ENCODE measurements around the gene OR51M1. TPM values are rescaled to one million over a fixed set of nuclear protein-coding genes. Genes with fewer than 3 reads are reported as not detected.
A peak's percentile ranks its signal among the peaks of the same experiment; 100 is the strongest.
"Not testable (repeated sequence)": the region's sequence is repeated elsewhere in the genome, so short reads cannot be mapped to it uniquely, and the experiment has no call there.

Gene OR51M1
- total and polyA plus RNA-seq, 5 donors from 2014 or later: not detected

DNA sequence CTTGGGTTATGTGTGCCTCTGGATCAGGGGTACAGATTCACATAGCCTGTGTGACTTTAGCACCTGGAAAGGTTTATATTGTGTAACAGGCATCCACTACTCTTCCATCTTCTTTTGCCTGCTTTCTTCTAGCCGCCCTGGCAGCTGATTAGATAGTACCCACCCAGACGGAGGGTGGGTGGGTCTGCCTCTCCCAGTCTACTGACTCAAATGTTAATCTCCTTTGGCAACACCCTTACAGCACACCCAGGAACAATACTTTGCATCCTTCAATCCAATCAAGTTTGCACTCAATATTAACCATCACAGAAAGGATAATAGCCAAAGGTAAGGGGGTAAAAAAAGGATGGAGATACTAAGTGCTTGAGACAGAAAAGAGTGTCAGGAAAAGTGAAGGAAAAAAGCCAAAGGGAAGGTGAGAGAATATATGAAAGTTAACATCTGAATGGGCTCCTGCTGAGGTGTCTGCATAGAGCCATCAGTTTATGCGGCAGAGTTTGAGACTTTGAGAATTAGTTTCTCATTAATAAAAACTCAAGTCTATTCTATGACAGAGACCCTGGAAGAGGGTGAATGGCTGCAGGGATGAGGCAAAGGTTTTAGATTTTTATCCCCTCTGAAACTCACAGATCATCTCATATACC is 34.9 kb upstream of the OR51M1 start:
- Histone ChIP-seq H3K9me3 (ENCODE audit: control insufficient read depth in 2 of 2, low read length in 2 of 2) (no peaks in the 10 kb centered on the region), H3K4me1 (ENCODE audit: control insufficient read depth, insufficient read depth, low read length, poor library complexity, severe bottlenecking) (no peaks in the 10 kb centered on the region), H3K36me3 (ENCODE audit: control insufficient read depth, insufficient read depth, low read length) (no peaks in the 10 kb centered on the region), H3K27me3 (ENCODE audit: control insufficient read depth, insufficient read depth, low read length) (no peaks in the 10 kb centered on the region), H3K27ac (ENCODE audit: insufficient read depth, low read length, poor library complexity, severe bottlenecking) (no peak overlapping the region), H3K4me3 (ENCODE audit: low read depth, low read length) (no peak overlapping the region)
- DNase-seq (no peak), ATAC-seq (ENCODE audit: low read depth in 2 of 2) (no peak)
- no peaks in the 10 kb centered on the region for H3K36me3 Mint-ChIP-seq
- H3K27ac Mint-ChIP-seq: no peak overlapping the region
- peak overlapping the region in 1 of 4 donors; percentile 2 for H3K4me3 Mint-ChIP-seq
- peaks cover 0 to 4% (median 0%) of the 10 kb centered on the region in 7 donors for H3K9me3 Mint-ChIP-seq
- H3K27me3 Mint-ChIP-seq: no peaks in the 10 kb centered on the region
- no peaks in the 10 kb centered on the region for H3K4me1 Mint-ChIP-seq

DNA sequence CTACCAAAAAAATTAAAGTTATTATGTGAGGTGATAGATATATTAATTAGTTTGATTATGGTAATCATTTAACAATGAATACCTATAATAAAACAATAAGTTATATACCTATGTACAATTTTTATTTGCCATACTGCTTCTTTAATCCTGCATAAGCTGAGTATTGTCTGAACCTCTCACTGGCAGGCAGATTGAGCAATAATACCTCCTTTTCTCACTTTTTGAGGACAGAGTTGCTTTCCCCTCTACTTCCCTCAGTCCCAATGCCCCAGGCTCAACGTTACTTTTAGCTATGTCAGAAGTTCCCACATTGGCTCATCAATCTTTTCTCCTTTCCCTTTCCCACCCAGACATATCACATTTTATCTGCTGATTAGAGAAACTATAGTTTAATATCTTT is 34.1 kb upstream of the OR51M1 start:
- H3K9me3 Mint-ChIP-seq: peaks cover 0 to 4% (median 0%) of the 10 kb centered on the region in 7 donors
- H3K36me3 Mint-ChIP-seq: no peaks in the 10 kb centered on the region
- DNase-seq (no peak), ATAC-seq (ENCODE audit: low read depth in 2 of 2) (no peak)
- Histone ChIP-seq H3K27ac (ENCODE audit: insufficient read depth, low read length, poor library complexity, severe bottlenecking) (no peak overlapping the region), H3K9me3 (ENCODE audit: control insufficient read depth in 2 of 2, low read length in 2 of 2) (no peaks in the 10 kb centered on the region), H3K36me3 (ENCODE audit: control insufficient read depth, insufficient read depth, low read length) (no peaks in the 10 kb centered on the region), H3K4me3 (ENCODE audit: low read depth, low read length) (no peak overlapping the region), H3K27me3 (ENCODE audit: control insufficient read depth, insufficient read depth, low read length) (no peaks in the 10 kb centered on the region), H3K4me1 (ENCODE audit: control insufficient read depth, insufficient read depth, low read length, poor library complexity, severe bottlenecking) (no peaks in the 10 kb centered on the region)
- no peak overlapping the region for H3K4me3 Mint-ChIP-seq
- no peaks in the 10 kb centered on the region for H3K27me3 Mint-ChIP-seq
- no peak overlapping the region for H3K27ac Mint-ChIP-seq
- H3K4me1 Mint-ChIP-seq: no peaks in the 10 kb centered on the region

DNA sequence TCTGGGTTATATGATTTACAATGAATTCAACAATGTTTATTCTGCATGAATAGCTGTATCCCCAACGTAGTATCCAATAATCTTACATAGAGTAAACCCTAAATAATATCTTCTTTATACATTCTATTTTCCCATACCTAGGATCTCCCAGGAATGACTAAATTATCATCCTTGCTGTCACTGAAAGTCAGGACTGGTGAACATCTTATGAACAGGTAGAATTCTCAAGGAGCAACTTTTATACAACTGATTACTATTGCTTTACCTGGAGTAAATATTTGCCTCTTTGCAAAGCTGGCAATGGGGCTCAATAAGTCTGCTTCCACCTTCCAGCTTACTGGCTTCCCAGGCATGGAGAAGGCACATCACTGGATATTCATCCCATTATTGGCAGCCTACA is 32.4 kb upstream of the OR51M1 start, which contains the start of gene OR51B6:
TSS of gene OR51B6 (plus strand) at position 301 of the 400 bp plus-strand sequence. CDS start at position 301, 0 bp downstream.
- no peaks in the 10 kb centered on the region for H3K27me3 Mint-ChIP-seq
- H3K27ac ChIP-seq (ENCODE audit: insufficient read depth, low read length, poor library complexity, severe bottlenecking): no peak within 1 kb of the TSS
- ATAC-seq (ENCODE audit: low read depth in 2 of 2) (no peak), DNase-seq (no peak)
- H3K4me3 ChIP-seq (ENCODE audit: low read depth, low read length): no peak within 1 kb of the TSS
- H3K27ac Mint-ChIP-seq: peak within 1 kb of the TSS in 1 of 3 donors; percentile 49
- no peaks in the 10 kb centered on the region for H3K9me3 ChIP-seq (ENCODE audit: control insufficient read depth in 2 of 2, low read length in 2 of 2)
- H3K4me3 Mint-ChIP-seq: no peak within 1 kb of the TSS
- H3K36me3 Mint-ChIP-seq: no peaks in the 10 kb centered on the region
- H3K4me1 Mint-ChIP-seq: no peaks in the 10 kb centered on the region
- H3K4me1 ChIP-seq (ENCODE audit: control insufficient read depth, insufficient read depth, low read length, poor library complexity, severe bottlenecking): no peaks in the 10 kb centered on the region
- no peaks in the 10 kb centered on the region for H3K36me3 ChIP-seq (ENCODE audit: control insufficient read depth, insufficient read depth, low read length)
- peaks cover 0 to 4% (median 0%) of the 10 kb centered on the region in 7 donors for H3K9me3 Mint-ChIP-seq
- no peaks in the 10 kb centered on the region for H3K27me3 ChIP-seq (ENCODE audit: control insufficient read depth, insufficient read depth, low read length)

DNA sequence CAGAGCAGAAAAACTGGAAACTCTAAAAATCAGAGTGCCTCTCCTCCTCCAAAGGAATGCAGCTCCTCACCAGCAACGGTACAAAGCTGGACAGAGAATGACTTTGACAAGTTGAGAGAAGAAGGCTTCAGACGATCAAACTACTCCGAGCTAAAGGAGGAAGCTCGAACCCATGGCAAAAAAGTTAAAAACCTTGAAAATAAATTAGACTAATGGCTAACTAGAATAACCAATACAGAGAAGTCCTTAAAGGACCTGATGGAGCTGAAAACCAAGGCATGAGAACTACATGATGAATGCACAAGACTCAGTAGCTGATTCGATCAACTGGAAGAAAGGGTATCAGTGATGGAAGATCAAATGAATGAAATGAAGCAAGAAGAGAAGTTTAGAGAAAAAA is 27.6 kb upstream of the OR51M1 start:
- not testable (repeated sequence) for H3K9me3 Mint-ChIP-seq; H3K9me3 ChIP-seq (ENCODE audit: control insufficient read depth in 2 of 2, low read length in 2 of 2); H3K4me1 Mint-ChIP-seq; H3K27ac ChIP-seq (ENCODE audit: insufficient read depth, low read length, poor library complexity, severe bottlenecking); H3K36me3 Mint-ChIP-seq; H3K27me3 Mint-ChIP-seq; DNase-seq; ATAC-seq (ENCODE audit: low read depth in 2 of 2); H3K27me3 ChIP-seq (ENCODE audit: control insufficient read depth, insufficient read depth, low read length); H3K4me1 ChIP-seq (ENCODE audit: control insufficient read depth, insufficient read depth, low read length, poor library complexity, severe bottlenecking); H3K27ac Mint-ChIP-seq; H3K36me3 ChIP-seq (ENCODE audit: control insufficient read depth, insufficient read depth, low read length); H3K4me3 Mint-ChIP-seq; H3K4me3 ChIP-seq (ENCODE audit: low read depth, low read length)

DNA sequence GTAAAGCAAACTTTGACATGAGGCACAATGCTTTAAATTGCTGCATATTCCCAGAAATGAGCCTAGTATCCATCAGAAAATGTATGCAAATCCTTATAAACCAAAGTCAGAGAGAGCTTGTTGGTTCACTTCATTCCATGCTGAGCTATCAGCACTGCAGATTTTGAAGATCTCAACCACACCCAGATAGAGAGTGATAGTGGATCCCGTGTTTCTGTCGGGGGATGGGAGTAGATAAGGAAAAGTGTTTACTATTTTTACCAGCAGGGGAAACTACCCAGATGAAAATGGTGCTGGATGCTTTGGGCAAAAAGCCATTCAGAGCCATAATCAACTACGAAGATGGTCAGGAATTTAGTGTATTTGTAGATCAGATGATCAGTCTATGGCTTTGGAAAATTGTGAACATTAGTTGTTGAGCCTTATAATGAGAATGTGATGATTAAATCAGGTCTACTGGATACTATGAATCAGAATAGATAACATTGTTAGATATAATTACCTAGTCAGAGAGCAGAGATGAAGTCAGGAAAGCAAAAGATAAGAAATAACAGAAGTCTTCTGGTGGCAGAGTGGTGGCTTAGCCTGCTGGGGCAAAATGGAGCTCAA is 21.5 kb upstream of the OR51M1 start:
- DNase-seq (no peak), ATAC-seq (ENCODE audit: low read depth in 2 of 2) (no peak)
- Histone ChIP-seq H3K9me3 (ENCODE audit: control insufficient read depth in 2 of 2, low read length in 2 of 2) (no peaks in the 10 kb centered on the region), H3K4me3 (ENCODE audit: low read depth, low read length) (no peak overlapping the region), H3K36me3 (ENCODE audit: control insufficient read depth, insufficient read depth, low read length) (no peaks in the 10 kb centered on the region), H3K27ac (ENCODE audit: insufficient read depth, low read length, poor library complexity, severe bottlenecking) (no peak overlapping the region), H3K27me3 (ENCODE audit: control insufficient read depth, insufficient read depth, low read length) (no peaks in the 10 kb centered on the region), H3K4me1 (ENCODE audit: control insufficient read depth, insufficient read depth, low read length, poor library complexity, severe bottlenecking) (no peaks in the 10 kb centered on the region)
- Mint-ChIP-seq H3K9me3 (peaks cover 0 to 7% (median 2%) of the 10 kb centered on the region in 7 donors), H3K27me3 (peaks cover 11% of the 10 kb centered on the region), H3K4me3 (no peak overlapping the region), H3K27ac (no peak overlapping the region), H3K36me3 (no peaks in the 10 kb centered on the region), H3K4me1 (no peaks in the 10 kb centered on the region)

DNA sequence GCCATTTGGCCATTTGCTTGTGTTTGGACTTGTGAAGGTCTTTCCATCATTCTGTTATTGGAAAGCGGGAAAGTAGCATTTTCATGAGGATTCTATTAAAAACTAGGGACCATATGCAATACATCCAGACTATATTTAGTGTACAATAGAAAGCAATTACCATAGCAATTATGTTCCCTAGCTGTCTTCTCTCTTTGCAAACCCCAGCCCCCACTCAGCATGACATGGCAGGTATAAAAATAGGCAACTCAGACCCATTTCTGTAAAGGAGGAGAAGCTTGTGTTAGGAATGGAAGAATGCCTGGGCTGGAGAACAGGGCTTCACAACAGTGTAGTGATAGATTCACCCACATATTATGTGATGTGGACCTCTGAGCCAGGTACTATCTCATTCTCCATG is 19.9 kb upstream of the OR51M1 start:
- Histone ChIP-seq H3K4me3 (ENCODE audit: low read depth, low read length) (no peak overlapping the region), H3K27me3 (ENCODE audit: control insufficient read depth, insufficient read depth, low read length) (no peaks in the 10 kb centered on the region), H3K36me3 (ENCODE audit: control insufficient read depth, insufficient read depth, low read length) (no peaks in the 10 kb centered on the region), H3K4me1 (ENCODE audit: control insufficient read depth, insufficient read depth, low read length, poor library complexity, severe bottlenecking) (no peaks in the 10 kb centered on the region), H3K9me3 (ENCODE audit: control insufficient read depth in 2 of 2, low read length in 2 of 2) (no peaks in the 10 kb centered on the region), H3K27ac (ENCODE audit: insufficient read depth, low read length, poor library complexity, severe bottlenecking) (no peak overlapping the region)
- Mint-ChIP-seq H3K36me3 (no peaks in the 10 kb centered on the region), H3K27ac (no peak overlapping the region), H3K9me3 (peaks cover 0 to 7% (median 2%) of the 10 kb centered on the region in 7 donors), H3K4me1 (no peaks in the 10 kb centered on the region), H3K4me3 (no peak overlapping the region), H3K27me3 (peaks cover 11% of the 10 kb centered on the region)
- DNase-seq (no peak), ATAC-seq (ENCODE audit: low read depth in 2 of 2) (no peak)

DNA sequence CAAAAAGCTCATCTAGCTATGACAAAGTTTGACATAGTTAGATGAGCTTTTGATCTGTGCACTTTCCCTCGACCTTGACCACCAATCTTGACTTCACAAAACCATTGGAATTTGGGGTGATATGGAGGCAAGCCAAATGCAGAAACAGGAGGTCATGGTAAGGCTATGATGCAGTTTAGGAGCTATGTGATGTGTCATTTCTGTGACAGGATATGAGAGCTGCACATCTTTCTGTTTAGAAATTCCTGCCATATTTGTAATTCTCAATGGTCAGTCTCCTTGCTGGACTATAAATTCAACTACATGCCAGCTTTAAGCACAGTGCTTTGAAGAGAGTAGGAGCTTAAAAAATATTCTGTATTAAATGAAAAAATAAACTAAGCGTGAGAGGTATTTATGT is 19.4 kb upstream of the OR51M1 start:
- no peaks in the 10 kb centered on the region for H3K27me3 ChIP-seq (ENCODE audit: control insufficient read depth, insufficient read depth, low read length)
- Mint-ChIP-seq H3K4me3 (no peak overlapping the region), H3K36me3 (no peaks in the 10 kb centered on the region), H3K27me3 (peaks cover 11% of the 10 kb centered on the region), H3K27ac (no peak overlapping the region), H3K4me1 (no peaks in the 10 kb centered on the region), H3K9me3 (peaks cover 0 to 6% (median 0%) of the 10 kb centered on the region in 7 donors)
- H3K9me3 ChIP-seq (ENCODE audit: control insufficient read depth in 2 of 2, low read length in 2 of 2): no peaks in the 10 kb centered on the region
- H3K4me3 ChIP-seq (ENCODE audit: low read depth, low read length): no peak overlapping the region
- no peak for ATAC-seq (ENCODE audit: low read depth in 2 of 2)
- H3K27ac ChIP-seq (ENCODE audit: insufficient read depth, low read length, poor library complexity, severe bottlenecking): no peak overlapping the region
- H3K4me1 ChIP-seq (ENCODE audit: control insufficient read depth, insufficient read depth, low read length, poor library complexity, severe bottlenecking): no peaks in the 10 kb centered on the region
- no peak for DNase-seq
- no peaks in the 10 kb centered on the region for H3K36me3 ChIP-seq (ENCODE audit: control insufficient read depth, insufficient read depth, low read length)

DNA sequence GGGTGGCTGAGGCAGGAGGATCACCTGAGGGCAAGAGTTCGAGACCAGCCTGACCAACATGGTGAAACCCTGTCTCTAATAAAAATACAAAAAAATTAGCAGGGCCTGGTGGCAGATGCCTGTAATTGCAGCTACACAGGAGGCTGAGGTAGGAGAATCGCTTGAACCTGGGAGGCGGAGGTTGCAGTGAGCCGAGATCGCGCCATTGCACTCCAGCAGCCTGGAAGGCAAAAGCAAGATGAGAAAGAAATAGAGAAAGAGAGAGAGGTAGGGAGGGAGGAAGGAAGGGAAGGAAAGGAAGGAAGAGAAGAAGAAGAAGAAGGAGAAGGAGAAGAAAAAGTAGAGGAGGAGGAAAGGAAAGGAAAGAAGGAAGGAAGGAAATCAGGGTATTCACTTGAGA is 17.2 kb upstream of the OR51M1 start:
- not testable (repeated sequence) for H3K4me1 ChIP-seq (ENCODE audit: control insufficient read depth, insufficient read depth, low read length, poor library complexity, severe bottlenecking); H3K36me3 ChIP-seq (ENCODE audit: control insufficient read depth, insufficient read depth, low read length); H3K4me3 Mint-ChIP-seq; H3K4me1 Mint-ChIP-seq; H3K36me3 Mint-ChIP-seq; DNase-seq; H3K9me3 ChIP-seq (ENCODE audit: control insufficient read depth in 2 of 2, low read length in 2 of 2); H3K4me3 ChIP-seq (ENCODE audit: low read depth, low read length); H3K9me3 Mint-ChIP-seq; ATAC-seq (ENCODE audit: low read depth in 2 of 2); H3K27ac ChIP-seq (ENCODE audit: insufficient read depth, low read length, poor library complexity, severe bottlenecking); H3K27me3 ChIP-seq (ENCODE audit: control insufficient read depth, insufficient read depth, low read length); H3K27ac Mint-ChIP-seq
- peaks cover 11% of the 10 kb centered on the region for H3K27me3 Mint-ChIP-seq

Data from CD4-positive, CD25-positive, alpha-beta regulatory T cell (primary cell).